Measurements from ENCODE around the gene TBL1XR1.
"Not testable (repeated sequence)": the region's sequence is repeated elsewhere in the genome, so short reads cannot be mapped to it uniquely, and the experiment has no call there.

DNA sequence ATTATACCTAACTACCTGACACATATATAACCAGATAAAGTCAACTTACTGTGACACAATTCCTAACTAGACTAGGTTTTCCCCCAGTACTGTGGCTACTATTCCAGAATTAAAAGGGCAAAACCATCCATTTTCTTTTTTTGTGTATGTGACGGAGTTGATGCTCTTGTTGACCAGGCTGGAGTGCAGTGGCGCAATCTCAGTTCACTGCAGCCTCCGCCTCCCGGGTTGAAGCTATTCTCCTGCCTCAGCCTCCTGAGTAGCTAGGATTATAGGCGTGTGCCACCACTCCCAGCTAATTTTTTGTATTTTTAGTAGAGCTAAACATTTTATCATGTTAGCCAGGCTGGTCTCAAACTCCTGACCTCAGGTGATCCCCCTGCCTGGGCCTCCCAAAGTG is 7.1 kb downstream of the TBL1XR1 start:
- TF ChIP-seq POLR2A (IDR thresholded peaks at IDR 0.05; ENCODE audit: low read length); GATA1 (IDR thresholded peaks at IDR 0.05; ENCODE audit: low read depth, low read length): not testable (repeated sequence)
